ENCODE measurements around the gene CGRRF1. TPM values are rescaled to one million over a fixed set of nuclear protein-coding genes. Genes with fewer than 3 reads are reported as not detected.

CGRRF1 gene
- total RNA-seq (10 to 100 TPM; 14.2 to 28.0 (median 14.9) TPM), total RNA-seq (5.1 to 39.7 (median 18.5) reads per million in 29 experiments)
- 22.0 TPM for total RNA-seq (2013)

- Mint-ChIP-seq H3K36me3 (peaks cover 9% of the 10 kb centered on the region), H3K9me3 (no peaks in the 10 kb centered on the region), H3K27me3 (peaks cover 1 to 4% of the 10 kb centered on the region in 2 donors), H3K27ac (peak within 1 kb of the TSS; percentile 82 to 89), H3K4me3 (peak within 1 kb of the TSS; percentile 93 to 97 (median 96)), H3K4me1 (peaks cover 53 to 56% (median 56%) of the 10 kb centered on the region in 3 donors)
- DNase-seq (peak; percentile 79 to 97 (median 89)), ATAC-seq (replicated peaks in 1 of 4) (peak; percentile 96 to 99 (median 99))
- H3K27ac ChIP-seq (ENCODE audit: low read length) = peak within 1 kb of the TSS; percentile 77
- no peaks in the 10 kb centered on the region for H3K9me3 ChIP-seq
- peaks cover 9 to 26% of the 10 kb centered on the region in 2 experiments for H3K4me1 ChIP-seq (ENCODE audit: control insufficient read depth in 1 of 2, extremely low read depth in 1 of 2, insufficient read depth in 2 of 2, low read length in 2 of 2)
- ChIA-PET CTCF (interaction anchor here (0.6 to 3.5 kb wide), 9 partner anchors 16 to 391 kb away, joined by 3 to 29 read pairs (median 3); partner anchors contain the start of gene GMFB (in 1 of the 2)), POLR2A (interaction anchor here (0.5 to 2.9 kb wide), 6 partner anchors 19 to 1778 kb away, joined by 3 to 27 read pairs (median 4); partner anchors contain the start of gene GMFB (in 1 of the 2))
- H3K4me3 ChIP-seq (ENCODE audit: control insufficient read depth in 1 of 2, extremely low read depth in 1 of 2, low read length in 1 of 2) = peak within 1 kb of the TSS; percentile 95 to 98
- WGBS (ENCODE audit: insufficient coverage) = under 1% methylated on average over 63 of the region's 66 CpGs
- H3K36me3 ChIP-seq (ENCODE audit: control insufficient read depth in 2 of 2, extremely low read depth in 1 of 2, insufficient read depth in 1 of 2, low read length in 1 of 2) = no peaks in the 10 kb centered on the region
- H3K27me3 ChIP-seq (replicated peaks in 1 of 2; ENCODE audit: control insufficient read depth in 2 of 2, extremely low read depth in 1 of 2, insufficient read depth in 2 of 2, low read length in 1 of 2) = no peaks in the 10 kb centered on the region
These were observed at the start of gene CGRRF1 for GRCh38 chr14:54509546-54510501. Gene CGRRF1, plus strand, starts transcription at chr14:54509906. Its CDS starts 54 bp downstream, at chr14:54509960.

- Histone ChIP-seq H3K4me1 (ENCODE audit: control insufficient read depth in 1 of 2, extremely low read depth in 1 of 2, insufficient read depth in 2 of 2, low read length in 2 of 2) (no peaks in the 10 kb centered on the region), H3K27ac (ENCODE audit: low read length) (no peak overlapping the region), H3K4me3 (ENCODE audit: control insufficient read depth in 1 of 2, extremely low read depth in 1 of 2, low read length in 1 of 2) (no peak overlapping the region), H3K9me3 (no peaks in the 10 kb centered on the region), H3K36me3 (ENCODE audit: control insufficient read depth in 2 of 2, extremely low read depth in 1 of 2, insufficient read depth in 1 of 2, low read length in 1 of 2) (no peaks in the 10 kb centered on the region), H3K27me3 (replicated peaks in 1 of 2; ENCODE audit: control insufficient read depth in 2 of 2, extremely low read depth in 1 of 2, insufficient read depth in 2 of 2, low read length in 1 of 2) (no peaks in the 10 kb centered on the region)
- H3K9me3 Mint-ChIP-seq = peaks cover 0 to 3% (median 0%) of the 10 kb centered on the region in 3 donors
- no peak for DNase-seq
- ChIA-PET POLR2A (no interaction called here), CTCF (interaction anchor here (0.6 to 0.7 kb wide), 2 partner anchors 50 to 441 kb away, joined by 3 to 4 read pairs; partner anchors contain the start of gene GCH1 (in 1 of the 2))
- no peaks in the 10 kb centered on the region for H3K4me1 Mint-ChIP-seq
- peaks cover 7% of the 10 kb centered on the region for H3K36me3 Mint-ChIP-seq
- no peak overlapping the region for H3K27ac Mint-ChIP-seq
- ATAC-seq (replicated peaks in 1 of 4) = no peak
- 40% methylated on average over 1 of the region's 5 CpGs for WGBS (ENCODE audit: insufficient coverage)
- H3K4me3 Mint-ChIP-seq = no peak overlapping the region
- H3K27me3 Mint-ChIP-seq = no peaks in the 10 kb centered on the region
These were observed 47.7 kb upstream of the CGRRF1 start for GRCh38 chr14:54462048-54462447.

GRCh38 chr14:54465654-54466053 lies 44.1 kb upstream of the CGRRF1 start:
- Mint-ChIP-seq H3K27me3 (no peaks in the 10 kb centered on the region), H3K9me3 (peaks cover 0 to 14% (median 11%) of the 10 kb centered on the region in 3 donors), H3K27ac (no peak overlapping the region), H3K36me3 (peaks cover 24% of the 10 kb centered on the region), H3K4me3 (no peak overlapping the region), H3K4me1 (no peaks in the 10 kb centered on the region)
- DNase-seq (no peak), ATAC-seq (replicated peaks in 1 of 4) (no peak)
- CTCF ChIA-PET = interaction anchor here (0.6 to 1.0 kb wide), 2 partner anchors 27 to 41 kb away, joined by 4 to 5 read pairs; no protein-coding TSS in a partner anchor
- POLR2A ChIA-PET = no interaction called here
- no peaks in the 10 kb centered on the region for H3K27me3 ChIP-seq (replicated peaks in 1 of 2; ENCODE audit: control insufficient read depth in 2 of 2, extremely low read depth in 1 of 2, insufficient read depth in 2 of 2, low read length in 1 of 2)
- H3K36me3 ChIP-seq (ENCODE audit: control insufficient read depth in 2 of 2, extremely low read depth in 1 of 2, insufficient read depth in 1 of 2, low read length in 1 of 2) = no peaks in the 10 kb centered on the region
- H3K9me3 ChIP-seq = no peaks in the 10 kb centered on the region
- H3K27ac ChIP-seq (ENCODE audit: low read length) = no peak overlapping the region
- H3K4me1 ChIP-seq (ENCODE audit: control insufficient read depth in 1 of 2, extremely low read depth in 1 of 2, insufficient read depth in 2 of 2, low read length in 2 of 2) = no peaks in the 10 kb centered on the region
- no peak overlapping the region for H3K4me3 ChIP-seq (ENCODE audit: control insufficient read depth in 1 of 2, extremely low read depth in 1 of 2, low read length in 1 of 2)
- WGBS (ENCODE audit: insufficient coverage) = 50% methylated on average over 1 of the region's 4 CpGs

GRCh38 chr14:54467280-54467679 lies 42.4 kb upstream of the CGRRF1 start:
- H3K27ac ChIP-seq (ENCODE audit: low read length) = no peak overlapping the region
- H3K27me3 ChIP-seq (replicated peaks in 1 of 2; ENCODE audit: control insufficient read depth in 2 of 2, extremely low read depth in 1 of 2, insufficient read depth in 2 of 2, low read length in 1 of 2) = no peaks in the 10 kb centered on the region
- H3K4me1 ChIP-seq (ENCODE audit: control insufficient read depth in 1 of 2, extremely low read depth in 1 of 2, insufficient read depth in 2 of 2, low read length in 2 of 2) = no peaks in the 10 kb centered on the region
- ATAC-seq (replicated peaks in 1 of 4) = no peak
- Mint-ChIP-seq H3K27ac (no peak overlapping the region), H3K4me1 (no peaks in the 10 kb centered on the region), H3K27me3 (no peaks in the 10 kb centered on the region), H3K4me3 (no peak overlapping the region), H3K9me3 (peaks cover 0 to 14% (median 11%) of the 10 kb centered on the region in 3 donors), H3K36me3 (peaks cover 33% of the 10 kb centered on the region)
- H3K9me3 ChIP-seq = no peaks in the 10 kb centered on the region
- no peaks in the 10 kb centered on the region for H3K36me3 ChIP-seq (ENCODE audit: control insufficient read depth in 2 of 2, extremely low read depth in 1 of 2, insufficient read depth in 1 of 2, low read length in 1 of 2)
- H3K4me3 ChIP-seq (ENCODE audit: control insufficient read depth in 1 of 2, extremely low read depth in 1 of 2, low read length in 1 of 2) = no peak overlapping the region
- ChIA-PET CTCF (no interaction called here), POLR2A (no interaction called here)
- no peak for DNase-seq

GRCh38 chr14:54470701-54471100 lies 39.0 kb upstream of the CGRRF1 start:
- WGBS (ENCODE audit: insufficient coverage) = 90% methylated on average over 1 of the region's 4 CpGs
- Histone ChIP-seq H3K27me3 (replicated peaks in 1 of 2; ENCODE audit: control insufficient read depth in 2 of 2, extremely low read depth in 1 of 2, insufficient read depth in 2 of 2, low read length in 1 of 2) (no peaks in the 10 kb centered on the region), H3K9me3 (no peaks in the 10 kb centered on the region), H3K4me1 (ENCODE audit: control insufficient read depth in 1 of 2, extremely low read depth in 1 of 2, insufficient read depth in 2 of 2, low read length in 2 of 2) (no peaks in the 10 kb centered on the region), H3K36me3 (ENCODE audit: control insufficient read depth in 2 of 2, extremely low read depth in 1 of 2, insufficient read depth in 1 of 2, low read length in 1 of 2) (peaks cover 0 to 3% of the 10 kb centered on the region in 2 donors), H3K27ac (ENCODE audit: low read length) (no peak overlapping the region), H3K4me3 (ENCODE audit: control insufficient read depth in 1 of 2, extremely low read depth in 1 of 2, low read length in 1 of 2) (no peak overlapping the region)
- DNase-seq (no peak), ATAC-seq (replicated peaks in 1 of 4) (no peak)
- Mint-ChIP-seq H3K9me3 (peaks cover 0 to 14% (median 11%) of the 10 kb centered on the region in 3 donors), H3K36me3 (peaks cover 44% of the 10 kb centered on the region), H3K27ac (no peak overlapping the region), H3K4me3 (no peak overlapping the region), H3K4me1 (peaks cover 0 to 3% (median 0%) of the 10 kb centered on the region in 3 donors), H3K27me3 (no peaks in the 10 kb centered on the region)
- ChIA-PET POLR2A (no interaction called here), CTCF (no interaction called here)

- Mint-ChIP-seq H3K4me1 (peaks cover 0 to 7% (median 4%) of the 10 kb centered on the region in 3 donors), H3K27ac (no peak overlapping the region), H3K27me3 (no peaks in the 10 kb centered on the region), H3K4me3 (no peak overlapping the region), H3K9me3 (peaks cover 0 to 14% (median 11%) of the 10 kb centered on the region in 3 donors), H3K36me3 (peaks cover 51% of the 10 kb centered on the region)
- Histone ChIP-seq H3K9me3 (no peaks in the 10 kb centered on the region), H3K27ac (ENCODE audit: low read length) (no peak overlapping the region), H3K4me1 (ENCODE audit: control insufficient read depth in 1 of 2, extremely low read depth in 1 of 2, insufficient read depth in 2 of 2, low read length in 2 of 2) (no peaks in the 10 kb centered on the region), H3K4me3 (ENCODE audit: control insufficient read depth in 1 of 2, extremely low read depth in 1 of 2, low read length in 1 of 2) (no peak overlapping the region), H3K27me3 (replicated peaks in 1 of 2; ENCODE audit: control insufficient read depth in 2 of 2, extremely low read depth in 1 of 2, insufficient read depth in 2 of 2, low read length in 1 of 2) (no peaks in the 10 kb centered on the region), H3K36me3 (ENCODE audit: control insufficient read depth in 2 of 2, extremely low read depth in 1 of 2, insufficient read depth in 1 of 2, low read length in 1 of 2) (peaks cover 0 to 11% of the 10 kb centered on the region in 2 donors)
- ChIA-PET CTCF (no interaction called here), POLR2A (interaction anchor here in 1 of 2 donors (0.6 kb wide), 1 partner anchor 813 kb away, joined by 3 read pairs; no protein-coding TSS in a partner anchor)
- DNase-seq (no peak), ATAC-seq (replicated peaks in 1 of 4) (no peak)
- WGBS (ENCODE audit: insufficient coverage) = 100% methylated on average over 3 of the region's 4 CpGs
These were observed 38.1 kb upstream of the CGRRF1 start for GRCh38 chr14:54471641-54472040.
